Lower lobe of right lung (tissue), 2 donors: ENCODE results near the gene FHDC1. TPM values are rescaled to one million over a fixed set of nuclear protein-coding genes. Genes with fewer than 3 reads are reported as not detected.

Experiments used
- ATAC-seq, 2 donors: fragments of 200-7000 bp; cut with Tn5 transposase; one replicate each; pipeline ENCODE4 v1.9.1; 2020 to 2022; ENCODE audit warnings: mild to moderate bottlenecking in 2 of 2, moderate library complexity in 2 of 2
- DNase-seq: peaks from one replicate; pipeline ENCODE4 v3.0.0-alpha.2; 2020
- H3K27ac ChIP-seq: fragments of 200-600 bp; one replicate; pipeline ENCODE4 v1.8.0; 2022
- H3K27me3 ChIP-seq: fragments of 200-600 bp; one replicate; pipeline ENCODE4 v1.8.0; 2022; ENCODE audit warnings: low read depth
- H3K36me3 ChIP-seq: fragments of 200-600 bp; one replicate; pipeline ENCODE4 v1.8.0; 2022; ENCODE audit warnings: mild to moderate bottlenecking
- H3K4me1 ChIP-seq: fragments of 200-600 bp; one replicate; pipeline ENCODE4 v1.8.0; 2022
- H3K4me3 ChIP-seq: fragments of 200-600 bp; one replicate; pipeline ENCODE4 v1.8.0; 2022; ENCODE audit warnings: mild to moderate bottlenecking
- H3K9me3 ChIP-seq: fragments of 200-600 bp; one replicate; pipeline ENCODE4 v1.8.0; 2022
- CTCF ChIP-seq: fragments of 200-600 bp; IDR thresholded peaks from one replicate; pipeline ENCODE4 v1.8.0; 2022; ENCODE audit warnings: antibody characterized with exemption, mild to moderate bottlenecking
- intact Hi-C: fragments of 100-400 bp; cut with DNase I; formaldehyde crosslinking; loops from one replicate; pipeline ENCODE4 v1.11.0; 2022
- total RNA-seq: library from RNA; stranded (reverse); fragmentation: NEBNext Ultra II Directional; extraction: Animal tissue kit (Norgen Biotek cat#: 25700); gene quantifications from one replicate; pipeline ENCODE4 v1.2.1, GENCODE V29; 2021
- donor health status: DM: no; HTN: yes; CAD: no; lungs with severe emphysema.

The FHDC1 gene
- total RNA-seq, 1 donor from 2014 or later = 21.9 TPM

GRCh38 chr4:152953514-152953913, 17.4 kb downstream of the FHDC1 start:
- DNase-seq (no peak), ATAC-seq (no peak)
- Histone ChIP-seq H3K4me1 (peaks cover 29% of the 10 kb centered on the region), H3K27ac (no peak overlapping the region), H3K36me3 (peaks cover 14% of the 10 kb centered on the region), H3K4me3 (no peak overlapping the region), H3K27me3 (no peaks in the 10 kb centered on the region), H3K9me3 (no peaks in the 10 kb centered on the region)
- intact Hi-C loops = no loop called here
- TF ChIP-seq CTCF = no peak

- ATAC-seq = no peak
- Histone ChIP-seq H3K9me3 (no peaks in the 10 kb centered on the region), H3K27ac (no peak overlapping the region), H3K4me3 (no peak overlapping the region), H3K27me3 (no peaks in the 10 kb centered on the region), H3K4me1 (peaks cover 35% of the 10 kb centered on the region), H3K36me3 (peaks cover 14% of the 10 kb centered on the region)
- TF ChIP-seq CTCF = no peak
- intact Hi-C loops = no loop called here
- DNase-seq = no peak
These were observed 18.6 kb downstream of the FHDC1 start for GRCh38 chr4:152954741-152955140.

- Histone ChIP-seq H3K4me3 (no peak overlapping the region), H3K36me3 (peaks cover 14% of the 10 kb centered on the region), H3K4me1 (peaks cover 40% of the 10 kb centered on the region), H3K9me3 (no peaks in the 10 kb centered on the region), H3K27ac (peak overlapping the region; percentile 36), H3K27me3 (no peaks in the 10 kb centered on the region)
- DNase-seq (no peak), ATAC-seq (no peak)
- TF ChIP-seq CTCF = no peak
- intact Hi-C loops = no loop called here
These were observed 20.0 kb downstream of the FHDC1 start for GRCh38 chr4:152956147-152956546.

- Histone ChIP-seq H3K27me3 (no peaks in the 10 kb centered on the region), H3K36me3 (peaks cover 14% of the 10 kb centered on the region), H3K4me3 (no peak overlapping the region), H3K9me3 (no peaks in the 10 kb centered on the region), H3K27ac (peak overlapping the region; percentile 36), H3K4me1 (peaks cover 47% of the 10 kb centered on the region)
- DNase-seq (no peak), ATAC-seq (peak; percentile 64 to 66)
- intact Hi-C loops = no loop called here
- no peak for TF ChIP-seq CTCF
These were observed 20.7 kb downstream of the FHDC1 start for GRCh38 chr4:152956650-152957436.

GRCh38 chr4:152957437-152958171, 21.5 kb downstream of the FHDC1 start:
- ATAC-seq (peak; percentile 77 to 87), DNase-seq (peak; percentile 69)
- Histone ChIP-seq H3K36me3 (peaks cover 14% of the 10 kb centered on the region), H3K27ac (peak overlapping the region; percentile 36), H3K4me3 (no peak overlapping the region), H3K9me3 (no peaks in the 10 kb centered on the region), H3K4me1 (peaks cover 49% of the 10 kb centered on the region), H3K27me3 (no peaks in the 10 kb centered on the region)
- TF ChIP-seq CTCF = peak; percentile 25
- intact Hi-C loops = no loop called here
